ENCODE data around the gene PARD3B. TPM values are rescaled to one million over a fixed set of nuclear protein-coding genes. Genes with fewer than 3 reads are reported as not detected.

Gene PARD3B
- total RNA-seq, 4 donors from 2014 or later, result 32.6 to 65.7 (median 38.6) TPM

DNA sequence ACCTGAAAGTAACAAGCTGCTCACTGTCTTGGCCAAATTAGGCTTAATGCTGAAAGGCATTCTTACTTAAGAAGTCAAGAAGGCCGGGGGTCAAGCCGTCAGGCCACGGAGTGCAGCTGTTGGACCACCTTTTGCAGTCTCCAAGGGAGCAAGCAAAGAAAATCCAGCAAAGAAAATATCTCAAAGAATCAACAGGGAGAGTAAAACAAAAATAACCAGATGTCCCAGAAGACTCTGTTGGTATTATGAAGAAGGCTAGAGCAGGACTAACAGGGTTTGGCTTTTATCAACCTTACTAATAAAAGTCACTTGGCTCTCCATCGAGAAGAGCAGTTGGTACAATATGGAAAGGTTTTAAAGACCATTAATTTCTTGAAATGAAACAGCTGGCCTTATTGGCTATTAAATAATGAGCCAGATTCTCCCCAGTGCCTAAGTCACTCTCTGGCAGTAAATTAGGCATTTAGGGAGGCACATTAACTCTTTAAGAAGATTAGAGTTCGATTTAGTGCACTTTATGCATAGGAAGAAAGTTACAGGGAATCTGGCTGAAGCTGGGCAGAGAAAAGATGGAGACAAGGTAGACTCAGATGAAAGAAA, 1026.2 kb downstream of the PARD3B start:
- H3K4me3 ChIP-seq, result no peak overlapping the region
- in situ Hi-C loops (cut with MboI; ENCODE audit: low pct_ligation_motif_present in 1 of 4, low pct_unique_long_range_greater_than_20kb in 1 of 4, low sequenced_read_pairs in 3 of 4) (no loop called here), intact Hi-C loops (cut with DNase I; ENCODE audit: low total_unique reads) (no loop called here)
- TF ChIP-seq POLR2AphosphoS5 (IDR thresholded peaks at IDR 0.05) (peak in 2 of 3 donors; percentile 55 to 84), POLR2A (IDR thresholded peaks at IDR 0.05) (no peak)
- H3K36me3 ChIP-seq, result no peaks in the 10 kb centered on the region
- H3K4me1 ChIP-seq, result peaks cover 0 to 4% (median 0%) of the 10 kb centered on the region in 4 donors
- WGBS, 2 donors (ENCODE audit: low coverage in 1 of 2), result 63 to 66% methylated on average over 5 of the region's 5 CpGs
- DNase-seq, result no peak
- peak overlapping the region in 3 of 4 donors; percentile 17 to 49 (median 38) for H3K27ac ChIP-seq
- peaks cover 0 to 6% of the 10 kb centered on the region in 2 donors for H3K9me3 ChIP-seq
- no peaks in the 10 kb centered on the region for H3K27me3 ChIP-seq

DNA sequence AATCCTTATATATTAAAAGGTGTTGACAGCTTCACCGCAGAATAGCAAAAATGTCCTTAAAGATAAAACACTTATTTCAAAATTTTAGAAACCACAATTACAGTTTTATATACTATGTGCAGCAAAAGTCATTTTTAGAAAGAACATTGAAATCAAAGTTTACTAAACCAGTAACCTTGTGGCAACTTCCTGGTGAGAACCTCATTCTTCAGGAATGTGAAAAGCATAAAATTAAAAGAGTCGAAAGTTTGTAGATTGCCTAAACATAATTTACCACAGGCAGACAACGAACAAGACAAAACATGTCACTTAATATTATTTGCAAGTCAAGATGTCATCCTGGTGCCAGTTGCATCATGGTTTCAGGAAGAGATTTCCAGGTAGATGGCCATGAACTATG, 1028.7 kb downstream of the PARD3B start:
- no peaks in the 10 kb centered on the region for H3K36me3 ChIP-seq
- in situ Hi-C loops (cut with MboI; ENCODE audit: low pct_ligation_motif_present in 1 of 4, low pct_unique_long_range_greater_than_20kb in 1 of 4, low sequenced_read_pairs in 3 of 4) (no loop called here), intact Hi-C loops (cut with DNase I; ENCODE audit: low total_unique reads) (no loop called here)
- WGBS, 2 donors (ENCODE audit: low coverage in 1 of 2), result 86 to 95% methylated on average over 3 of the region's 3 CpGs
- H3K4me3 ChIP-seq, result no peak overlapping the region
- no peak for TF ChIP-seq EP300 (IDR thresholded peaks at IDR 0.05; ENCODE audit: low read depth)
- H3K4me1 ChIP-seq, result peaks cover 0 to 4% (median 0%) of the 10 kb centered on the region in 4 donors
- peaks cover 0 to 6% of the 10 kb centered on the region in 2 donors for H3K9me3 ChIP-seq
- DNase-seq, result no peak
- H3K27ac ChIP-seq, result no peak overlapping the region
- H3K27me3 ChIP-seq, result no peaks in the 10 kb centered on the region

DNA sequence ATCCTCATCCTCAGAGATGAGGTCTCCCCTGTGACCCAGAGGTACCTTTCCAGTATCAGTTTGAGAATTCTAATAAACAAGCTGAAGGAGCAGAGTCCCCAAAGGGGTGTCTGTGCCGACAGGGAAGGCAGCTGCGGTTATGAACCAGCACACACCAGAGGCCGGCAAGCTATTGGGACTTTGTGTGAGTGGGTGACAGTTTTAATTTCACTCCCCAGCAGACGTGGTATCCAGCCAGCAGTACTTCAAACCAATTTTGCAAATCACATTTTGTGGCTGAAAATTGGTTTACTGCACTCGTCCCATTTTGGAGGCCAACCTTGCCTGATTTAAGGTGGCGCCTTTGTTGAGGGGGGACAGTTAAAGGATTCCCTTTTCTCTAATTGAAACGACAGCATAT, 1034.1 kb downstream of the PARD3B start:
- DNase-seq, result no peak
- Histone ChIP-seq H3K9me3 (peaks cover 0 to 6% of the 10 kb centered on the region in 2 donors), H3K4me1 (no peaks in the 10 kb centered on the region), H3K27me3 (no peaks in the 10 kb centered on the region), H3K36me3 (no peaks in the 10 kb centered on the region), H3K4me3 (no peak overlapping the region), H3K27ac (no peak overlapping the region)
- in situ Hi-C loops (cut with MboI; ENCODE audit: low pct_ligation_motif_present in 1 of 4, low pct_unique_long_range_greater_than_20kb in 1 of 4, low sequenced_read_pairs in 3 of 4) (no loop called here), intact Hi-C loops (cut with DNase I; ENCODE audit: low total_unique reads) (no loop called here)
- 77 to 88% methylated on average over 5 to 7 of the region's 7 CpGs for WGBS, 2 donors (ENCODE audit: low coverage in 1 of 2)
- TF ChIP-seq POLR2A (IDR thresholded peaks at IDR 0.05) (no peak), EP300 (IDR thresholded peaks at IDR 0.05; ENCODE audit: low read depth) (no peak), POLR2AphosphoS5 (IDR thresholded peaks at IDR 0.05) (no peak)
- TF ChIP-seq, protein P1, sequence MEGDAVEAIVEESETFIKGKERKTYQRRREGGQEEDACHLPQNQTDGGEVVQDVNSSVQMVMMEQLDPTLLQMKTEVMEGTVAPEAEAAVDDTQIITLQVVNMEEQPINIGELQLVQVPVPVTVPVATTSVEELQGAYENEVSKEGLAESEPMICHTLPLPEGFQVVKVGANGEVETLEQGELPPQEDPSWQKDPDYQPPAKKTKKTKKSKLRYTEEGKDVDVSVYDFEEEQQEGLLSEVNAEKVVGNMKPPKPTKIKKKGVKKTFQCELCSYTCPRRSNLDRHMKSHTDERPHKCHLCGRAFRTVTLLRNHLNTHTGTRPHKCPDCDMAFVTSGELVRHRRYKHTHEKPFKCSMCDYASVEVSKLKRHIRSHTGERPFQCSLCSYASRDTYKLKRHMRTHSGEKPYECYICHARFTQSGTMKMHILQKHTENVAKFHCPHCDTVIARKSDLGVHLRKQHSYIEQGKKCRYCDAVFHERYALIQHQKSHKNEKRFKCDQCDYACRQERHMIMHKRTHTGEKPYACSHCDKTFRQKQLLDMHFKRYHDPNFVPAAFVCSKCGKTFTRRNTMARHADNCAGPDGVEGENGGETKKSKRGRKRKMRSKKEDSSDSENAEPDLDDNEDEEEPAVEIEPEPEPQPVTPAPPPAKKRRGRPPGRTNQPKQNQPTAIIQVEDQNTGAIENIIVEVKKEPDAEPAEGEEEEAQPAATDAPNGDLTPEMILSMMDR (IDR thresholded peaks at IDR 0.05), result no peak

DNA sequence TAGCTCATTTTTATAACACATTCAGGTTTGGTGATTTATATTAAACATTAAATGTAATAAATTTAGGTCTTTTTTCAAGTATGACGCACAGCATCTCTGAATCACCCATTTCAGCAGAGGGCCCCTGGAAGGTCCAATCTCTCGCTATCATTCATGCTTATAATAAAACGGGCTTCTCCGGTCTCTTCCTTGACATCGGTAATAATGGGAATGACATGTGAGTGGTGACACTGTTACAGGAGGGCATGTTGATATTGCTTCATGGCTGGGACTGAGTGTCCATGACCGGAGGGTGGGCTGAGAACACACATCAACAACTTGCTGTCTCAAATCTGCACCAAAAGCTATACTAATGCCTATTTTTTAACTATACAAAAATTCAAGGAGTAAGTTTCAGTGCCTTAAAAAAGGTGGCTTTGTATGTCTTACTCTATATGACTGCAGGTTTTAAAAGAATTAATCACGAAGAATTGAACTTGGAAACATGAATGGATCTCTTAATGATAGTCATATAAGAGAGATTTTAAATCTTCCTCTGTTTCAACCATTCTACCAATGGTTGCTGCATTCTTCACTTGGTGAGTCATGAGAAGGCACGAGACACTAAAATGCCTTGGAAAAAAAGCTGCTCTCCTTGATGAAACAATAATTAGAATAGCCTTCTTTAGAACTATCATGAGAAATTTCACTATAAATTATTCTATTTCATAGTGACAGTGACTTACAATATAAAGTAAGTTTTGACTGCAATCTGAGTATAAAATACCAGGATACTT, 1035.1 kb downstream of the PARD3B start:
- no peaks in the 10 kb centered on the region for H3K36me3 ChIP-seq
- no peaks in the 10 kb centered on the region for H3K4me1 ChIP-seq
- H3K9me3 ChIP-seq, result peaks cover 0 to 6% of the 10 kb centered on the region in 2 donors
- intact Hi-C loops (cut with DNase I; ENCODE audit: low total_unique reads), result no loop called here
- in situ Hi-C loops (cut with MboI; ENCODE audit: low pct_ligation_motif_present in 1 of 4, low pct_unique_long_range_greater_than_20kb in 1 of 4, low sequenced_read_pairs in 3 of 4), result no loop called here
- no peak for DNase-seq
- TF ChIP-seq POLR2A (IDR thresholded peaks at IDR 0.05) (no peak), POLR2AphosphoS5 (IDR thresholded peaks at IDR 0.05) (no peak), EP300 (IDR thresholded peaks at IDR 0.05; ENCODE audit: low read depth) (no peak)
- TF ChIP-seq, protein P1 (IDR thresholded peaks at IDR 0.05), result no peak
- 74 to 84% methylated on average over 2 to 8 of the region's 8 CpGs for WGBS, 2 donors (ENCODE audit: low coverage in 1 of 2)
- no peaks in the 10 kb centered on the region for H3K27me3 ChIP-seq
- H3K4me3 ChIP-seq, result no peak overlapping the region
- H3K27ac ChIP-seq, result no peak overlapping the region

DNA sequence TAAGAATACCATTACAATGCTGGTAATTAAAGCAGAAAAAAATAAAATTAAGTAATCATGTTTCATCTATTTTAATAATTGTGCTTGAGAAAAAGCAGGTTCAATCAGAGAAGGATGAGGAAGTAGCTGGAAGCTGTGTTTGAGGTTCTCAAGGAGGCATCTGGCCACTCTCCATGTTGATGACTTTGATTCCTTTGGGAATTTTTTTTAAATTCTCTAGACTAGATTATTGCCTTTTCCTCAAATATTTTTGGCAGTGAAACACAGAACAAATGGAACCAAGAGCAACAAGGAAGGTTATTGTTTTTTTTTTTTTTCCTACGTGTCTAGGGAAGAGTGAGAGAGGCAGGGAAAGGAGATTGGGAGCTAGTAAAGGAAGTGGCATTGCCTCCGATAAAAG, 1037.1 kb downstream of the PARD3B start:
- H3K27me3 ChIP-seq, result no peaks in the 10 kb centered on the region
- no peak for DNase-seq
- no peaks in the 10 kb centered on the region for H3K9me3 ChIP-seq
- WGBS, 2 donors (ENCODE audit: low coverage in 1 of 2), result 56 to 74% methylated on average over 2 of the region's 2 CpGs
- TF ChIP-seq EP300 (IDR thresholded peaks at IDR 0.05; ENCODE audit: low read depth), result no peak
- no peak for TF ChIP-seq POLR2A (IDR thresholded peaks at IDR 0.05)
- TF ChIP-seq, protein P1 (IDR thresholded peaks at IDR 0.05), result no peak
- TF ChIP-seq POLR2AphosphoS5 (IDR thresholded peaks at IDR 0.05), result no peak
- no peaks in the 10 kb centered on the region for H3K36me3 ChIP-seq
- in situ Hi-C loops (cut with MboI; ENCODE audit: low pct_ligation_motif_present in 1 of 4, low pct_unique_long_range_greater_than_20kb in 1 of 4, low sequenced_read_pairs in 3 of 4), result no loop called here
- H3K4me3 ChIP-seq, result no peak overlapping the region
- no peaks in the 10 kb centered on the region for H3K4me1 ChIP-seq
- intact Hi-C loops (cut with DNase I; ENCODE audit: low total_unique reads), result no loop called here
- no peak overlapping the region for H3K27ac ChIP-seq

Measured in transverse colon (tissue), 4 donors.